IMR-90 (cell line): ENCODE data around the gene CCDC141. TPM values are rescaled to one million over a fixed set of nuclear protein-coding genes. Genes with fewer than 3 reads are reported as not detected.

Source experiments
- ATAC-seq: fragments of 200-7000 bp; cut with Tn5 transposase; 2 replicates; pipeline ENCODE4 v1.9.1; 2020; ENCODE audit warnings: low read depth, mild to moderate bottlenecking, moderate library complexity
- BruUV-seq: library from RNA; stranded (reverse); fragments of 400-500 nt; replicated peaks from 2 replicates; lab custom pipeline; 2021; lab: Mats Ljungman, UMichigan
- CTCF ChIA-PET: fragments of 300-600 bp; formaldehyde crosslinking; extraction: SDS; loops from one replicate; lab custom pipeline; 2021; ENCODE audit warnings: antibody characterized with exemption; lab: Yijun Ruan, JAX
- POLR2A ChIA-PET: fragments of 300-600 bp; sonication (Branson Sonifier 250); formaldehyde crosslinking; loops from one replicate; lab custom pipeline; 2022; ENCODE audit warnings: antibody characterized with exemption; ENCODE audit not compliant: unreplicated experiment; lab: Charles Lee
- DNase-seq: peaks from one replicate; pipeline ENCODE4 v3.0.0; 2013
- H2AFZ ChIP-seq: replicated peaks from 2 replicates; pipeline ENCODE3; 2013; ENCODE audit warnings: low read length, mild to moderate bottlenecking; ENCODE audit not compliant: poor library complexity
- H2AK5ac ChIP-seq: 2 replicates; pipeline ENCODE4 v1.6.1; 2013; ENCODE audit warnings: low read depth, low read length, inconsistent platforms
- H2AK9ac ChIP-seq: replicated peaks from 2 replicates; pipeline ENCODE3; 2013; ENCODE audit warnings: mild to moderate bottlenecking, low read depth, low read length, moderate library complexity; ENCODE audit not compliant: poor library complexity
- H2BK120ac ChIP-seq: 2 replicates; pipeline ENCODE4 v1.6.1; 2013; ENCODE audit warnings: low read depth, low read length, inconsistent platforms
- H2BK15ac ChIP-seq: 3 replicates; pipeline ENCODE4 v1.6.1; 2013; ENCODE audit warnings: low read depth, low read length, inconsistent platforms
- H2BK20ac ChIP-seq: 2 replicates; pipeline ENCODE4 v1.6.1; 2013; ENCODE audit warnings: low read depth, mild to moderate bottlenecking, inconsistent platforms, low read length, moderate library complexity
- H2BK5ac ChIP-seq: 2 replicates; pipeline ENCODE4 v1.6.1; 2013; ENCODE audit warnings: mild to moderate bottlenecking, low read depth, low read length, inconsistent platforms; ENCODE audit not compliant: poor library complexity, severe bottlenecking
- H3K14ac ChIP-seq: replicated peaks from 2 replicates; pipeline ENCODE4 v1.6.1; 2013; ENCODE audit warnings: low read depth, low read length, inconsistent platforms
- H3K18ac ChIP-seq: 2 replicates; pipeline ENCODE4 v1.6.1; 2013; ENCODE audit warnings: low read depth, low read length, control low read depth
- H3K23ac ChIP-seq: 2 replicates; pipeline ENCODE4 v1.6.1; 2013; ENCODE audit warnings: low read depth, low read length, inconsistent platforms
- H3K27ac ChIP-seq: 2 replicates; pipeline ENCODE4 v1.5.1; 2013; ENCODE audit warnings: mild to moderate bottlenecking, control low read depth, low read length; ENCODE audit not compliant: insufficient read depth
- H3K27me3 ChIP-seq: 2 replicates; pipeline ENCODE4 v1.6.1; 2013; ENCODE audit warnings: low read length; ENCODE audit not compliant: control insufficient read depth, insufficient read depth
- H3K36me3 ChIP-seq: 2 replicates; pipeline ENCODE4 v1.6.1; 2013; ENCODE audit warnings: low read length, mixed read lengths; ENCODE audit not compliant: control insufficient read depth, insufficient read depth
- H3K4ac ChIP-seq: 2 replicates; pipeline ENCODE4 v1.6.1; 2013; ENCODE audit warnings: low read depth, low read length, inconsistent platforms
- H3K4me1 ChIP-seq: 2 replicates; pipeline ENCODE4 v1.6.1; 2013; ENCODE audit warnings: low read length, mixed read lengths; ENCODE audit not compliant: control insufficient read depth, insufficient read depth
- H3K4me2 ChIP-seq: 2 replicates; pipeline ENCODE4 v1.6.1; 2013; ENCODE audit warnings: low read depth, mild to moderate bottlenecking, control low read depth, low read length, moderate library complexity
- H3K4me3 ChIP-seq: 2 replicates; pipeline ENCODE4 v1.5.1; 2013; ENCODE audit warnings: low read depth, mild to moderate bottlenecking, control low read depth, low read length, moderate library complexity; ENCODE audit not compliant: insufficient read depth
- H3K56ac ChIP-seq: 2 replicates; pipeline ENCODE4 v1.6.1; 2013; ENCODE audit warnings: low read length, inconsistent platforms; ENCODE audit not compliant: insufficient read depth; ENCODE audit errors: extremely low read depth
- H3K79me1 ChIP-seq, 2 experiments: 2 replicates each; pipeline ENCODE4 v1.6.1; 2013; ENCODE audit warnings: low read length in 2 of 2, inconsistent platforms in 1 of 2, low read depth in 1 of 2
- H3K9ac ChIP-seq: 2 replicates; pipeline ENCODE4 v1.6.1; 2013; ENCODE audit warnings: low read depth, low read length, control low read depth
- H3K9me1 ChIP-seq: 2 replicates; pipeline ENCODE4 v1.6.1; 2013; ENCODE audit warnings: low read length, inconsistent platforms; ENCODE audit not compliant: insufficient read depth
- H3K9me3 ChIP-seq: 2 replicates; pipeline ENCODE4 v1.6.1; 2013; ENCODE audit warnings: low read length; ENCODE audit not compliant: control insufficient read depth, insufficient read depth
- H4K20me1 ChIP-seq: 2 replicates; pipeline ENCODE4 v1.6.1; 2013; ENCODE audit warnings: low read length, inconsistent platforms; ENCODE audit not compliant: insufficient read depth
- H4K5ac ChIP-seq: 2 replicates; pipeline ENCODE4 v1.6.1; 2013; ENCODE audit warnings: mild to moderate bottlenecking, low read depth, low read length, control low read depth
- H4K8ac ChIP-seq, 2 experiments: 2 replicates each; pipeline ENCODE4 v1.6.1; 2013; ENCODE audit warnings: low read depth in 2 of 2, low read length in 2 of 2, control low read depth in 1 of 2, inconsistent platforms in 1 of 2
- H4K91ac ChIP-seq: 2 replicates; pipeline ENCODE4 v1.6.1; 2013; ENCODE audit warnings: low read depth, low read length, inconsistent platforms; ENCODE audit not compliant: insufficient read depth
- BHLHE40 ChIP-seq: fragments of 150-350 bp; IDR thresholded peaks from 2 replicates; pipeline ENCODE4 v1.6.1; 2016; ENCODE audit warnings: mild to moderate bottlenecking, low read depth, low read length
- CHD1 ChIP-seq: IDR thresholded peaks from 2 replicates; pipeline ENCODE4 v1.6.1; 2012; ENCODE audit warnings: low read depth, low read length, improper control_type of control experiment
- FOS ChIP-seq: fragments of 150-350 bp; IDR thresholded peaks from 2 replicates; pipeline ENCODE4 v1.6.1; 2016; ENCODE audit warnings: low read depth, low read length
- MAFK ChIP-seq: IDR thresholded peaks from 2 replicates; pipeline ENCODE4 v1.6.1; 2012; ENCODE audit warnings: low read depth, low read length, improper control_type of control experiment
- MAZ ChIP-seq: IDR thresholded peaks from 2 replicates; pipeline ENCODE4 v1.6.1; 2012; ENCODE audit warnings: low read depth, mild to moderate bottlenecking, low read length, improper control_type of control experiment, moderate library complexity, borderline replicate concordance
- MXI1 ChIP-seq: IDR thresholded peaks from 2 replicates; pipeline ENCODE4 v1.6.1; 2012; ENCODE audit warnings: low read depth, mild to moderate bottlenecking, low read length, moderate library complexity, borderline replicate concordance
- NFE2L2 ChIP-seq: fragments of 150-350 bp; IDR thresholded peaks from 2 replicates; pipeline ENCODE4 v1.6.1; 2016; ENCODE audit warnings: low read depth, mild to moderate bottlenecking, low read length
- POLR2A ChIP-seq: IDR thresholded peaks from 2 replicates; pipeline ENCODE4 v1.6.1; 2012; ENCODE audit warnings: mild to moderate bottlenecking, low read depth, low read length
- RAD21 ChIP-seq: IDR thresholded peaks from 2 replicates; pipeline ENCODE4 v1.6.1; 2012; ENCODE audit warnings: low read length, improper control_type of control experiment
- RCOR1 ChIP-seq: IDR thresholded peaks from 2 replicates; pipeline ENCODE4 v1.6.1; 2012; ENCODE audit warnings: mild to moderate bottlenecking, low read length, improper control_type of control experiment; ENCODE audit not compliant: insufficient replicate concordance
- RFX5 ChIP-seq: IDR thresholded peaks from 2 replicates; pipeline ENCODE4 v1.8.0; 2012; ENCODE audit warnings: low read depth, mild to moderate bottlenecking, low read length, moderate library complexity
- SMC3 ChIP-seq: fragments of 150-350 bp; IDR thresholded peaks from 2 replicates; pipeline ENCODE4 v1.6.1; 2016; ENCODE audit warnings: low read depth, mild to moderate bottlenecking, antibody characterized with exemption, low read length, moderate library complexity
- WGBS, 2 experiments: methylation state at CpG; one replicate each; pipeline versions ENCODE4 v1.1.5 to v1.1.7; 2013; ENCODE audit warnings: missing lambda C conversion rate in 2 of 2; ENCODE audit not compliant: insufficient read length in 1 of 2; ENCODE audit errors: extremely low coverage in 2 of 2; 5-methylcytosine and 5-hydroxymethylcytosine counted together
- dilution Hi-C: fragments of 300-500 bp; cut with HindIII; formaldehyde crosslinking; loops from one replicate; pipeline ENCODE4 v1.14.3; 2018; ENCODE audit warnings: low sequenced_read_pairs; ENCODE audit not compliant: unreplicated experiment
- in situ Hi-C: fragments of 300-500 bp; cut with MboI; formaldehyde crosslinking; loops from 3 replicates; pipeline ENCODE4 v1.14.3; 2019; ENCODE audit warnings: low sequenced_read_pairs, inconsistent platforms, mixed read lengths
- intact Hi-C: fragments of 100-400 bp; cut with micrococcal nuclease; formaldehyde crosslinking; loops from 2 replicates; pipeline ENCODE4 v1.10.0; 2022
- polyA plus RNA-seq, 3 experiments: library from polyadenylated mRNA; depleted of rRNA; stranded (reverse); fragments of >200 nt; gene quantifications; 2 replicates each; pipeline ENCODE4 v1.2.3, GENCODE V29; 2012; ENCODE audit warnings: low replicate concordance in 1 of 3
- total RNA-seq: library from RNA; depleted of rRNA; stranded (reverse); fragments of >200 nt; gene quantifications from 2 replicates; pipeline ENCODE4 v1.2.3, GENCODE V29; 2012
- TF ChIP-seq, protein P1 (sequence below): fragments of 150-350 bp; IDR thresholded peaks from 2 replicates; pipeline ENCODE4 v1.6.1; 2017; ENCODE audit warnings: mild to moderate bottlenecking, antibody characterized with exemption, low read length, low read depth
- TF ChIP-seq, protein P2 (sequence below): fragments of 150-350 bp; IDR thresholded peaks from 2 replicates; pipeline ENCODE4 v1.6.1; 2016; ENCODE audit warnings: low read depth, mild to moderate bottlenecking, low read length, moderate library complexity, borderline replicate concordance
- TF ChIP-seq, protein P3 (sequence below): conservative IDR thresholded peaks from 2 replicates; pipeline ENCODE4 v1.5.1; 2012; ENCODE audit warnings: mild to moderate bottlenecking, low read depth, low read length, improper control_type of control experiment

The CCDC141 gene
- total and polyA plus RNA-seq, 2 of the 4 experiments (the other 2 are of a cell fraction), result not detected

DNA sequence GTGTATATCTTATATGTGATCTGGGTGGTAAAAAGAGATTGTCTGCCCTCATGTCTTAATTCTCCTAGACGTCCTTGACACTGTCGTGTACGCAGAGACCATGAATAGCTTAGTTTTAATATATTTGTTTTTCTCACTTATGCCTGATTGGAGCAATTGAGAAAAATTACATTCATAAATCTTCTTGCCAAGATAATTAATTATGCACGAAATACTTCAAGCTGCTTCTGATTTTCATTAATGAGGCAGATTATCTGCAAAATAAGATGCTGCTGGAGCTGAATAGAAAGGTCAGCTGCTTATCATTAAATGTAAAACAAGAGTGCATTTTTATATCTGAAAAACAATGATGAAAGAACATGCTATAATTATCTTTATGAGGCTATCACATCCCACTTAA lies 95.9 kb downstream of the CCDC141 start:
- Histone ChIP-seq H2AFZ (no peak overlapping the region), H2AK9ac (no peak overlapping the region), H3K36me3 (no peaks in the 10 kb centered on the region), H3K18ac (no peak overlapping the region), H4K5ac (no peak overlapping the region), H3K79me1 (no peaks in the 10 kb centered on the region), H3K56ac (no peak overlapping the region), H2BK120ac (no peak overlapping the region), H3K14ac (no peak overlapping the region), H3K23ac (no peak overlapping the region), H4K20me1 (no peaks in the 10 kb centered on the region), H4K8ac (no peak overlapping the region), H3K9ac (no peak overlapping the region), H2BK15ac (no peak overlapping the region), H3K9me3 (no peaks in the 10 kb centered on the region), H3K27me3 (no peaks in the 10 kb centered on the region), H3K4me1 (no peaks in the 10 kb centered on the region), H3K4me3 (no peak overlapping the region), H2AK5ac (no peak overlapping the region), H4K91ac (no peak overlapping the region), H3K4ac (no peak overlapping the region), H2BK5ac (no peak overlapping the region), H3K4me2 (no peak overlapping the region), H2BK20ac (no peak overlapping the region), H3K27ac (no peak overlapping the region), H3K9me1 (no peaks in the 10 kb centered on the region)
- ChIA-PET CTCF (interaction anchor here (0.7 kb wide), 1 partner anchor 36 kb away, joined by 3 read pairs; no protein-coding TSS in a partner anchor), POLR2A (no interaction called here)
- TF ChIP-seq NFE2L2 (no peak), MAFK (no peak), POLR2A (no peak), RAD21 (no peak), RFX5 (no peak), RCOR1 (no peak), MAZ (no peak), MXI1 (no peak), SMC3 (no peak), FOS (no peak), CHD1 (no peak), BHLHE40 (no peak)
- TF ChIP-seq, protein P1, sequence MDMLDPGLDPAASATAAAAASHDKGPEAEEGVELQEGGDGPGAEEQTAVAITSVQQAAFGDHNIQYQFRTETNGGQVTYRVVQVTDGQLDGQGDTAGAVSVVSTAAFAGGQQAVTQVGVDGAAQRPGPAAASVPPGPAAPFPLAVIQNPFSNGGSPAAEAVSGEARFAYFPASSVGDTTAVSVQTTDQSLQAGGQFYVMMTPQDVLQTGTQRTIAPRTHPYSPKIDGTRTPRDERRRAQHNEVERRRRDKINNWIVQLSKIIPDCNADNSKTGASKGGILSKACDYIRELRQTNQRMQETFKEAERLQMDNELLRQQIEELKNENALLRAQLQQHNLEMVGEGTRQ, result no peak
- TF ChIP-seq, protein P2, sequence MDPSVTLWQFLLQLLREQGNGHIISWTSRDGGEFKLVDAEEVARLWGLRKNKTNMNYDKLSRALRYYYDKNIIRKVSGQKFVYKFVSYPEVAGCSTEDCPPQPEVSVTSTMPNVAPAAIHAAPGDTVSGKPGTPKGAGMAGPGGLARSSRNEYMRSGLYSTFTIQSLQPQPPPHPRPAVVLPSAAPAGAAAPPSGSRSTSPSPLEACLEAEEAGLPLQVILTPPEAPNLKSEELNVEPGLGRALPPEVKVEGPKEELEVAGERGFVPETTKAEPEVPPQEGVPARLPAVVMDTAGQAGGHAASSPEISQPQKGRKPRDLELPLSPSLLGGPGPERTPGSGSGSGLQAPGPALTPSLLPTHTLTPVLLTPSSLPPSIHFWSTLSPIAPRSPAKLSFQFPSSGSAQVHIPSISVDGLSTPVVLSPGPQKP, result no peak
- TF ChIP-seq, protein P3, sequence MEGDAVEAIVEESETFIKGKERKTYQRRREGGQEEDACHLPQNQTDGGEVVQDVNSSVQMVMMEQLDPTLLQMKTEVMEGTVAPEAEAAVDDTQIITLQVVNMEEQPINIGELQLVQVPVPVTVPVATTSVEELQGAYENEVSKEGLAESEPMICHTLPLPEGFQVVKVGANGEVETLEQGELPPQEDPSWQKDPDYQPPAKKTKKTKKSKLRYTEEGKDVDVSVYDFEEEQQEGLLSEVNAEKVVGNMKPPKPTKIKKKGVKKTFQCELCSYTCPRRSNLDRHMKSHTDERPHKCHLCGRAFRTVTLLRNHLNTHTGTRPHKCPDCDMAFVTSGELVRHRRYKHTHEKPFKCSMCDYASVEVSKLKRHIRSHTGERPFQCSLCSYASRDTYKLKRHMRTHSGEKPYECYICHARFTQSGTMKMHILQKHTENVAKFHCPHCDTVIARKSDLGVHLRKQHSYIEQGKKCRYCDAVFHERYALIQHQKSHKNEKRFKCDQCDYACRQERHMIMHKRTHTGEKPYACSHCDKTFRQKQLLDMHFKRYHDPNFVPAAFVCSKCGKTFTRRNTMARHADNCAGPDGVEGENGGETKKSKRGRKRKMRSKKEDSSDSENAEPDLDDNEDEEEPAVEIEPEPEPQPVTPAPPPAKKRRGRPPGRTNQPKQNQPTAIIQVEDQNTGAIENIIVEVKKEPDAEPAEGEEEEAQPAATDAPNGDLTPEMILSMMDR, result no peak
- DNase-seq, result no peak
- BruUV-seq, result no TSS peak
- in situ Hi-C loops (no loop called here), dilution Hi-C loops (no loop called here), intact Hi-C loops (no loop called here)
- ATAC-seq, result no peak
- no CpG with 5 or more reads among the region's 4 CpGs for WGBS, 2 experiments
